GM18505 (cell line): ENCODE measurements around the gene ADAMTS6.
"Not testable (repeated sequence)": the region's sequence is repeated elsewhere in the genome, so short reads cannot be mapped to it uniquely, and the experiment has no call there.

Experiments used
- ATAC-seq: cut with Tn5 transposase; IDR thresholded peaks from one replicate; pipeline ENCODE4 v1.9.1; 2021; ENCODE audit not compliant: unreplicated experiment
- POLR2A ChIP-seq: IDR thresholded peaks from 4 replicates; pipeline ENCODE4 v1.6.1; 2011; ENCODE audit warnings: borderline replicate concordance; ENCODE audit not compliant: insufficient read depth, insufficient read length; ENCODE audit errors: extremely low read depth

The ADAMTS6 gene

GRCh38 chr5:65481635-65482295 is at the start of gene ADAMTS6:
ADAMTS6 (minus strand) TSS chr5:65481920; CDS start chr5:65473673, 8,247 bp downstream.
- ATAC-seq, result peak; percentile 81
- TF ChIP-seq POLR2A, result peak; percentile 64

GRCh38 chr5:65530904-65531303 is 49.2 kb upstream of the ADAMTS6 start:
- TF ChIP-seq POLR2A, result no peak
- no peak for ATAC-seq

DNA sequence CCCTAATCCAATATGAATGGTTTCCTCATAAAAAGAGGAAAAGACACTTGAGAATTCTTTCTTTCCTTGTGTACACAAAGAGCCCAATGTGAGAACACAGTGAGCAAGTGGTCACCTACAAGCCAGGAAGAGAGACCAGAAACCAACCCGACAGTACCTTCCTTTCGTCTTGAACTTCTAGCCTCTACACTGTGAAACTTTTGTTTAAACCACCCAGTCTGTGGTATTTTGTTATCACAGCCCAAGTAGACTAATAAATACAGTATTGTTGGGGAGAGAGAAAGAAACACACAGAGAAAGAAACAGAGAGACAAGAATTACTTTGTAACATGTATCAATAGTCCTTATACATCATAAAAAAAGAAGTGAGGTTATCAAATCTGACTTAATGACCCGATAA is 44.0 kb upstream of the ADAMTS6 start:
- TF ChIP-seq POLR2A, result no peak
- no peak for ATAC-seq

DNA sequence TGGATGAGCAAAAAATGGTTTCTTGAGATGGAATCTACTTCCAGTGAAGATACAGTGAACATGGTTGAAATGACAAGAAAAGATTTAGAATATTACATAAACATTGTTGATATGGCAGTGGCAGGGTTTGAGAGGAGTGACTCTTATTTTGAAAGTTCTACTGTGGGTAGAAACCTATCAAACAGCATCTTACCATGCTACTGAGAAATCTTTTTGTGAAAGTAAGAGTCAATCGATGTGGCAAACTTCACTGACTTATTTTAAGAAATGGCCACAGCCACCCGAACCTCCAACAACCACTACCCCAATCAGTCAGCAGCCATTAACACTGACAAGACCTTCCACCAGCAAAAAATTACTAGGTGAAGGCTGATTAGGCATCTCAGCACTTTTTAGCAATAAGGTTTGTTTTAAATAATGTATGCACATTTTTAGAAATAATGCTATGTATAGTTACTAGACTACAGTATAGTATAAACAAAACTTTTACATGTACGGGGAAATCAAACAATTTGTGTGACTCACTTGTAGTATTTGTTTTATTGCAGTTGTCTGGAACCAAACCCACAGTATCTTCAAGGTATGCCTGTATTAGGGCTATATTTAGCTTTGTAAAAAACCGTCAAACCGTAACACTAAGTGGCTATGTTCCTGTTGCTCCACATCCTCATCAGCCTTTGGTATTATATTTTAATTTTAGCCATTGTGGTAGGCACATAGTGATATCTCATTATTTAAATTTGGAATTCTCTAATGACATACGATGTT is 30.6 kb upstream of the ADAMTS6 start:
- ATAC-seq, result no peak
- TF ChIP-seq POLR2A, result no peak

DNA sequence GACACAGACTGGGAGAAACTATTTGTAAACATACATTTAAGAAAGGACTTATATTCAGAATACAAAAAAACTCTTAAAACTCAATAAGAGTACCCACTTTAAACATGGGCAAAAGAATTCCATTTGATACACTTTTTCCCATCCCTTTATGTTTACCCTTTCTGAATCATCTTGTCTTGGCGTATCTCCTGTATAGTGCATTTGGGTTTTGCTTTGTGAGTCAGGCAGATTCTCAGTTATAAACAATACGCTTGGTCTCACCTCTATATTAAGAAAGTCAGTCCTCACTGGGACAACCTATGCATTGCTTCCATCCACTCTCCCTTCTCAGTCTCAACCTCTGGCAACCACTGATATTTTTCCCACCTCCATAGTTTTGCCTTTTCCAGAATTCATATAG is 27.3 kb upstream of the ADAMTS6 start:
- TF ChIP-seq POLR2A, result no peak
- no peak for ATAC-seq

DNA sequence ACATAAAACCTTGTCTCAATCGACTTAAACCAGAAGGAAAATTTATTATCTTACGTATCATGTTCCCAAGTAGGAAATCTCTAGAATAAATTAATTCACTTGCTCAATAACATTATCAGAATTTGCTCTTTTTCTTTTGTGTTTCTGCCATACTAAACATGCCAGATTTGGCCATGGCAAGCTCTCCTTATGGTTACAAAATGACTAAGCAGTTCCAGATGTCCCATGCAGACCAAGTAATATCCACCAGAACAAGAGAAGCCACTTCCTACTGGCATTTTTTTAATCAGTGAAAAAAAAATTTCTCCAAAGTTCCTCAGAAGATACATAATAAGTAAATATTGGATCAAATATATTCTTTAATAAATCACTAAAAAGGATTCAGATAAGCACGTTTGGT is 25.2 kb upstream of the ADAMTS6 start:
- no peak for TF ChIP-seq POLR2A
- ATAC-seq, result no peak

DNA sequence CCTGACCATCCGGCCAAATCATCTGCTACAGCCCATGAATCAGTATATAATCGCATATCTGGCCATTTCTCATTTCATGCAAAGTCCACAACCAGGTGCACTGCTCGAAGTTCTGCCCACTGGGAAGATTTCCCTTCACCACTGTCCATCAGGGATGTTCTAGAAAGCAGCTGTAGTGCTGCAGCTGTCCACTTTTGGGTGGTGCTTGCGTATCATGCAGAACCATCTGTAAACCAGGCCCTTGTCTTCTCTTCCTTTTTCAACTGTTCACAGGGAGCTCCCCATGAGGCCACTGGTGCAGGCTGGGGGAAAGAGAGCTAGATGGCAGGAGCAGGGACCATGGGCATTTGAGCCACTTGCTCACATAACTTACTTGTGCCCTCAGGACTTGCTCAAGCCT is 7.4 kb upstream of the ADAMTS6 start:
- no peak for ATAC-seq
- TF ChIP-seq POLR2A, result no peak

DNA sequence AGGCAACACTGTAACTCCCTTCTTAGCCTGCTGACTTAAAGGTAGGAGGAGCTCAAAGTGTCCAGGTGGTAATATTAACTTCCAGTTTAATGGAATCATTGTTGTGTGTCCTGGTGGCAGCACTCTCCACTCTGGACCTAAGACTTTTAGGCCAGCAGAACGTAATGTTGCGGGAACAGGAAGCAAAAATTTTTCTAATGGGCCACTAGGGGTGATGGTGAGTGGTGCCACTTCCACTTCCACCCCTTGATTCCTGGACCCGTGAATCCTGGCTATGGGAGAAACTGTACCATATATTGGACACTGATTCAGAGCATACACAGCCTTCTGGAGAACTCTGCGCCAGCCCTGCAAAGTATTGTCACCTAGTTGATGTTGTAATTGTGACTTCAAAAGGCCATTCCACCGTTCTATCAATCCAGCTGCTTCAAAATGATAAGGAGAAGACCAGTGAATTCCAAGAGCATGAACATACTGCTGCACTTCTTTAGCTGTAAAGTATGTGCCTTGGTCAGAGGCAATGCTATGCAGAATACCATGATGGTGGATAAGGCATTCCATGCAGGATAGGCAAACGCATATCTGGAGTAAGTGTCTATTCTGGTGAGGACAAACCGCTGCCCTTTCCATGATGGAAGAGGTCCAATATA is 6.4 kb upstream of the ADAMTS6 start:
- not testable (repeated sequence) for ATAC-seq

- ATAC-seq, result not testable (repeated sequence)
Observed at GRCh38 chr5:65486803-65487202, 5.1 kb upstream of the ADAMTS6 start.

- no peak for TF ChIP-seq POLR2A
- no peak for ATAC-seq
Observed at GRCh38 chr5:65485405-65485804, 3.7 kb upstream of the ADAMTS6 start.

- peak; percentile 46 for ATAC-seq
Observed at GRCh38 chr5:65483546-65484346, 2.0 kb upstream of the ADAMTS6 start.

DNA sequence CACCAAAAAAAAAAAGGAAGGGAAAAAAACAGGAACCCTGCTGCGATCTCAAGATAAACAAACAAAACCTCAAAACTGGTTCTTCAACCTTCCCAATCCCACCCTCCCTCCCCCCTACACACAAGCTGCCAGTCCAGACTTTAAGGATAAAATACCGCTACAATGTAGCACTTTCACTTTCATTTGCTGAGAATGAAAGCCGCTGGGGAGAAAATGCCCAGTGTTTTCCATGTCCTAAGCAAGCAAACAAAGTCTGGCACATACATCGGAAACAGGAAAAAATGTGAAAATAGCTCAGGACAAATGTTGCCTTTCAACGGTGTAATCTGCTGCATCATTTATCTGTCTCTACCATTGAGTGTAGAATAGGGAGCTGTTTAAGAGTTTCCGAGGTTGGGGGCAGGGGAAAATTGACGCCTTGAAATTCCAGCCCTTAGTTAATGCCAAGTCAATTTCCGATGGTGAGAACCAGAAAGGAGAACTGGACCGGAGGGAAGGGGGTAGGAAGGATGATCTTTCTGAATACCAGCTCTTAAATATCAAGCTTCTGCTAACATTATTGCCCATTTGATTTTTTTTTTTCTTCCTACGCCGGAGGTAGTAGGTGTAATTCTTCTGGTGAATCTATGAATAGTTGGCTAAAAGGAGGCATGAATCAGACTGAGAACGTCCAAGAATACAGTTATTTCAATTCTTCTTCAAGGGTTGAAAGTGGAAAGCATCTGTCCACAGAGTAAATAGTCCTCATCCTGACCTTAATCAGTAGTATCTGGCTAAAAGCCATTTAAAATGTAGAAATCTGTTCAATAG is 1.2 kb upstream of the ADAMTS6 start:
- no peak for TF ChIP-seq POLR2A
- peak; percentile 24 for ATAC-seq

More at GRCh38 chr5:65483546-65484346, 2.0 kb upstream of the ADAMTS6 start:
- TF ChIP-seq POLR2A, result no peak

DNA sequence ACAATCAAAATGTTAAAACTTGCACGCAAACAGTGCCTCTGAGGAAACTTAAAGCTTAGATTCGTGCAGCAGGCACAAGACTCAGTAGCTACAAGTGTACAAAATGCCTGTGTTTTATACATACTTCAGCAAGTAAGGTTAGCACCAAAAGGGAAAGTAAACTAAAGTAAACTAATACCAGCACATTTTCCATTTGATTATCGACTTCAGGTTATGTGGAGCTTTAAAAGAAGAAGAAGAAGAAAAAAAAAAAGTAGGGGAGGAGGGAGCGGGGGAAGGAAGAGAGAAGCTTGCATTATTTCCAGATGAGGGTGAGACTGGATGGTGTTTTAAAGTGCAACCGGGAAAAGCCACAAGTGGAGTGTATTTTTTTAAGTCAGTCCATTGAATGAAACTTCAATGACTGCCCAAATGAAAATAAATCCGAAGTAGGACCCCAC is 596 bp upstream of the ADAMTS6 start:
- no peak for ATAC-seq
- no peak for TF ChIP-seq POLR2A

- no peak for TF ChIP-seq POLR2A
- ATAC-seq, result peak; percentile 1
Observed at GRCh38 chr5:65481171-65481581, 544 bp downstream of the ADAMTS6 start.
